MCF 10A (cell line): ENCODE data around the gene ACSL5. TPM values are rescaled to one million over a fixed set of nuclear protein-coding genes. Genes with fewer than 3 reads are reported as not detected.

Experiments used
- BruUV-seq: library from RNA; stranded (reverse); fragments of 400-500 nt; replicated peaks from 2 replicates; lab custom pipeline; 2021; lab: Mats Ljungman, UMichigan
- CTCF ChIA-PET: fragments of 300-600 bp; sonication (Branson Sonifier 250); formaldehyde crosslinking; extraction: SDS; loops from one replicate; lab custom pipeline; 2021; ENCODE audit warnings: antibody characterized with exemption, inconsistent platforms; lab: Yijun Ruan, JAX
- POLR2A ChIA-PET: fragments of 300-600, 350-650 bp; sonication (Branson Sonifier 250); formaldehyde crosslinking; extraction: SDS; loops from one replicate; lab custom pipeline; 2020; ENCODE audit warnings: antibody characterized with exemption, inconsistent platforms; lab: Yijun Ruan, JAX
- DNase-seq: peaks from one replicate; pipeline ENCODE4 v3.0.0-alpha.2; 2018; ENCODE audit not compliant: unreplicated experiment
- H3K27ac Mint-ChIP-seq: one replicate; pipeline ENCODE4 v1.8.0; 2022; ENCODE audit warnings: mild to moderate bottlenecking, low read depth, mixed read lengths; ENCODE audit not compliant: unreplicated experiment
- H3K27me3 Mint-ChIP-seq: one replicate; pipeline ENCODE4 v1.8.0; 2022; ENCODE audit warnings: mixed read lengths; ENCODE audit not compliant: insufficient read depth, unreplicated experiment
- H3K36me3 Mint-ChIP-seq: one replicate; pipeline ENCODE4 v1.8.0; 2022; ENCODE audit warnings: mild to moderate bottlenecking, moderate library complexity, mixed read lengths; ENCODE audit not compliant: insufficient read depth, unreplicated experiment
- H3K4me1 Mint-ChIP-seq: one replicate; pipeline ENCODE4 v1.8.0; 2022; ENCODE audit warnings: mixed read lengths; ENCODE audit not compliant: insufficient read depth, unreplicated experiment
- H3K4me3 Mint-ChIP-seq: one replicate; pipeline ENCODE4 v1.8.0; 2022; ENCODE audit warnings: mild to moderate bottlenecking, moderate library complexity, mixed read lengths; ENCODE audit not compliant: unreplicated experiment
- H3K9me3 Mint-ChIP-seq: one replicate; pipeline ENCODE4 v1.8.0; 2022; ENCODE audit warnings: mixed read lengths; ENCODE audit not compliant: unreplicated experiment
- CTCF ChIP-seq: fragments of 200-600 bp; IDR thresholded peaks from one replicate; pipeline ENCODE4 v1.8.0; 2022; ENCODE audit warnings: antibody characterized with exemption, mild to moderate bottlenecking; ENCODE audit not compliant: unreplicated experiment
- intact Hi-C: fragments of 100-400 bp; cut with micrococcal nuclease; formaldehyde crosslinking; loops from 2 replicates; pipeline ENCODE4 v1.14.1; 2022
- total RNA-seq: library from RNA; stranded (reverse); gene quantifications from 2 replicates; pipeline ENCODE4 v1.2.3, GENCODE V29; 2022

ACSL5 gene
- total RNA-seq, 1 experiment from 2014 or later = 0.68 TPM

GRCh38 chr10:112361951-112362751 is 11.8 kb upstream of the ACSL5 start:
- ChIA-PET CTCF (interaction anchor here (0.7 to 1.9 kb wide), 9 partner anchors 12 to 191 kb away, joined by 3 to 7 read pairs (median 3); partner anchors contain the start of gene ACSL5), POLR2A (interaction anchor here (0.7 to 5.7 kb wide), 12 partner anchors 10 to 178 kb away, joined by 3 to 41 read pairs (median 4); partner anchors contain the start of genes ACSL5, GPAM, VTI1A and ZDHHC6)
- H3K4me3 Mint-ChIP-seq = peak overlapping the region; percentile 38
- no TSS peak for BruUV-seq
- H3K36me3 Mint-ChIP-seq = no peaks in the 10 kb centered on the region
- TF ChIP-seq CTCF = no peak
- H3K4me1 Mint-ChIP-seq = peaks cover 37% of the 10 kb centered on the region
- H3K9me3 Mint-ChIP-seq = no peaks in the 10 kb centered on the region
- intact Hi-C loops = no loop called here
- peak; percentile 93 for DNase-seq
- H3K27ac Mint-ChIP-seq = peak overlapping the region; percentile 90
- H3K27me3 Mint-ChIP-seq = no peaks in the 10 kb centered on the region

GRCh38 chr10:112362833-112363232 is 11.1 kb upstream of the ACSL5 start:
- no peak for TF ChIP-seq CTCF
- no TSS peak for BruUV-seq
- CTCF ChIA-PET = interaction anchor here (0.7 to 1.9 kb wide), 7 partner anchors 12 to 80 kb away, joined by 3 to 7 read pairs (median 4); partner anchors contain the start of gene ACSL5
- H3K27ac Mint-ChIP-seq = peak overlapping the region; percentile 90
- peaks cover 38% of the 10 kb centered on the region for H3K4me1 Mint-ChIP-seq
- H3K4me3 Mint-ChIP-seq = peak overlapping the region; percentile 28
- H3K27me3 Mint-ChIP-seq = no peaks in the 10 kb centered on the region
- H3K36me3 Mint-ChIP-seq = no peaks in the 10 kb centered on the region
- H3K9me3 Mint-ChIP-seq = no peaks in the 10 kb centered on the region
- DNase-seq = peak; percentile 82
- POLR2A ChIA-PET = interaction anchor here (0.8 to 3.2 kb wide), 9 partner anchors 12 to 84 kb away, joined by 3 to 21 read pairs (median 5); partner anchors contain the start of genes ACSL5, VTI1A and ZDHHC6
- intact Hi-C loops = no loop called here

GRCh38 chr10:112363696-112364688 is 9.9 kb upstream of the ACSL5 start:
- CTCF ChIA-PET = interaction anchor here (0.7 to 1.8 kb wide), 8 partner anchors 10 to 108 kb away, joined by 3 to 7 read pairs (median 4); partner anchors contain the start of gene ACSL5
- DNase-seq = no peak
- Mint-ChIP-seq H3K4me1 (peaks cover 31% of the 10 kb centered on the region), H3K27me3 (no peaks in the 10 kb centered on the region), H3K4me3 (no peak overlapping the region), H3K27ac (peak overlapping the region; percentile 90), H3K9me3 (no peaks in the 10 kb centered on the region), H3K36me3 (no peaks in the 10 kb centered on the region)
- BruUV-seq = no TSS peak
- TF ChIP-seq CTCF = no peak
- intact Hi-C loops = no loop called here
- POLR2A ChIA-PET = interaction anchor here (1.1 to 1.5 kb wide), 4 partner anchors 11 to 71 kb away, joined by 3 to 6 read pairs (median 4); partner anchors contain the start of gene ACSL5
